Measurements from ENCODE around the gene ARHGAP22.

GRCh38 chr10:48640326-48640725 is 35.5 kb upstream of the ARHGAP22 start:
- TF ChIP-seq POLR2A (IDR thresholded peaks at IDR 0.05; ENCODE audit: low read depth, low read length) (no peak), POLR2AphosphoS5 (IDR thresholded peaks at IDR 0.05; ENCODE audit: low read depth, low read length) (no peak), SPI1 (IDR thresholded peaks at IDR 0.05; ENCODE audit: low read depth, low read length) (no peak), TAF1 (IDR thresholded peaks at IDR 0.05; ENCODE audit: low read depth, low read length) (no peak), PAX5 (IDR thresholded peaks at IDR 0.05; ENCODE audit: insufficient read depth, low read length, severe bottlenecking) (no peak)
